DND-41 (cell line): ENCODE results near the gene GMEB2.

Experiments used
- EZH2 ChIP-seq: IDR thresholded peaks from 3 replicates; pipeline ENCODE4 v1.6.1; 2012; ENCODE audit warnings: borderline replicate concordance, low read depth, mild to moderate bottlenecking, moderate library complexity, low read length, inconsistent platforms; ENCODE audit not compliant: severe bottlenecking
- TF ChIP-seq, protein P1 (sequence below): IDR thresholded peaks from 2 replicates; pipeline ENCODE4 v1.5.1; 2012; ENCODE audit warnings: borderline replicate concordance, low read length, moderate library complexity, mild to moderate bottlenecking; ENCODE audit not compliant: poor library complexity, severe bottlenecking; ENCODE audit errors: extremely low read depth

DNA sequence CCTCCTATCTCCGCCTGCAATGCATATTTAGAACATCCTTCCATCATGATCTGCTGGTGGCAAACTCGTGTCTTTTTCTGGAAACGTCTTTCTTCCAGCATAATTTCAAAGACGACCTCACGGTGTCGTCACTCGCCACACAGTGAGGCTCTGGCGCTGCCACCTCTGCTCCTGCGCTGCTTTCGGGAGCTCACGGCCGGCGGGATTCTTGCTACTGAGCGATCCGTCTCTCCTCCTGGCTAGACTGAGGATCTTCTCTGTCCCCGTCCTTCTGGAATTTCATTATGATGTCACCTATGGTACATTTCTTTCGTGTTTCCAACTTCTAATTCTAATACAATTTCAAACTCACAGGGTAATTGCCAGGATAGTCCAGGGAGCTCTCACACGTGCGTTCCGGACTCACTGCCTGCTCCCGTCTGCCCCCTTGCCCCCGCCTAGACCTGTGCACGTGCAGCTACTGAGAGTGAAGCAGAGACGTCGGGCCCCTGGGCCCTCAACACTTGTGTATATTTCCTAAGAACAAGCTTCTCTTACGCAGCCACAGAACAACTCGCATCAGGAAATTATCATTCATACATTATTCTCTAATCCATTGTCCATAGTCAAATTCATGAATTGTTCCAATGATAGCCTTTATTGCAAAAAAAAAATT lies 27.4 kb downstream of the GMEB2 start:
- TF ChIP-seq, protein P1, sequence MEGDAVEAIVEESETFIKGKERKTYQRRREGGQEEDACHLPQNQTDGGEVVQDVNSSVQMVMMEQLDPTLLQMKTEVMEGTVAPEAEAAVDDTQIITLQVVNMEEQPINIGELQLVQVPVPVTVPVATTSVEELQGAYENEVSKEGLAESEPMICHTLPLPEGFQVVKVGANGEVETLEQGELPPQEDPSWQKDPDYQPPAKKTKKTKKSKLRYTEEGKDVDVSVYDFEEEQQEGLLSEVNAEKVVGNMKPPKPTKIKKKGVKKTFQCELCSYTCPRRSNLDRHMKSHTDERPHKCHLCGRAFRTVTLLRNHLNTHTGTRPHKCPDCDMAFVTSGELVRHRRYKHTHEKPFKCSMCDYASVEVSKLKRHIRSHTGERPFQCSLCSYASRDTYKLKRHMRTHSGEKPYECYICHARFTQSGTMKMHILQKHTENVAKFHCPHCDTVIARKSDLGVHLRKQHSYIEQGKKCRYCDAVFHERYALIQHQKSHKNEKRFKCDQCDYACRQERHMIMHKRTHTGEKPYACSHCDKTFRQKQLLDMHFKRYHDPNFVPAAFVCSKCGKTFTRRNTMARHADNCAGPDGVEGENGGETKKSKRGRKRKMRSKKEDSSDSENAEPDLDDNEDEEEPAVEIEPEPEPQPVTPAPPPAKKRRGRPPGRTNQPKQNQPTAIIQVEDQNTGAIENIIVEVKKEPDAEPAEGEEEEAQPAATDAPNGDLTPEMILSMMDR, result no peak
- no peak for TF ChIP-seq EZH2
